Measurements from ENCODE around the gene EPHB1. TPM values are rescaled to one million over a fixed set of nuclear protein-coding genes. Genes with fewer than 3 reads are reported as not detected.

EPHB1 gene
- total RNA-seq, 1 experiment from 2014 or later, result 0.11 TPM

GRCh38 chr3:135158520-135158919 is 363.5 kb downstream of the EPHB1 start:
- no peak overlapping the region for H3K27ac ChIP-seq (ENCODE audit: low read depth, low read length, poor library complexity, severe bottlenecking)
- no TSS peak for BruUV-seq (replicated peaks)
- CTCF ChIA-PET, result no interaction called here

GRCh38 chr3:135159681-135160247 is 364.7 kb downstream of the EPHB1 start:
- no peak for DNase-seq (ENCODE audit: low spot score)
- H3K4me1 ChIP-seq (ENCODE audit: insufficient read depth, low read length, poor library complexity, severe bottlenecking), result no peaks in the 10 kb centered on the region
- CTCF ChIA-PET, result no interaction called here
- no peaks in the 10 kb centered on the region for H3K9me3 ChIP-seq (ENCODE audit: low read depth, low read length, poor library complexity, severe bottlenecking)
- H3K27ac ChIP-seq (ENCODE audit: low read depth, low read length, poor library complexity, severe bottlenecking), result no peak overlapping the region
- no peak overlapping the region for H3K4me3 ChIP-seq (ENCODE audit: low read depth, low read length, poor library complexity, severe bottlenecking)
- intact Hi-C loops (cut with micrococcal nuclease; ENCODE audit: unreplicated experiment), result no loop called here
- H3K36me3 ChIP-seq (ENCODE audit: insufficient read depth, low read length, poor library complexity, severe bottlenecking), result no peaks in the 10 kb centered on the region
- no peak for TF ChIP-seq EZH2 (IDR thresholded peaks at IDR 0.05; ENCODE audit: borderline replicate concordance, low read depth, low read length, poor library complexity, severe bottlenecking)
- TF ChIP-seq CTCF (conservative IDR thresholded peaks at IDR 0.05; ENCODE audit: low read depth, low read length), result no peak
- POLR2A ChIA-PET (ENCODE audit: low non-redundant PET), result no interaction called here
- no peaks in the 10 kb centered on the region for H3K27me3 ChIP-seq (replicated peaks; ENCODE audit: insufficient read depth, low read depth, low read length, poor library complexity)
- no TSS peak for BruUV-seq (replicated peaks)

More at GRCh38 chr3:135158520-135158919, 363.5 kb downstream of the EPHB1 start:
- H3K4me3 ChIP-seq (ENCODE audit: low read depth, low read length, poor library complexity, severe bottlenecking), result no peak overlapping the region
- no peak for DNase-seq (ENCODE audit: low spot score)
- no peaks in the 10 kb centered on the region for H3K9me3 ChIP-seq (ENCODE audit: low read depth, low read length, poor library complexity, severe bottlenecking)
- intact Hi-C loops (cut with micrococcal nuclease; ENCODE audit: unreplicated experiment), result no loop called here
- no peaks in the 10 kb centered on the region for H3K4me1 ChIP-seq (ENCODE audit: insufficient read depth, low read length, poor library complexity, severe bottlenecking)
- no peaks in the 10 kb centered on the region for H3K36me3 ChIP-seq (ENCODE audit: insufficient read depth, low read length, poor library complexity, severe bottlenecking)
- POLR2A ChIA-PET (ENCODE audit: low non-redundant PET), result no interaction called here
- H3K27me3 ChIP-seq (replicated peaks; ENCODE audit: insufficient read depth, low read depth, low read length, poor library complexity), result no peaks in the 10 kb centered on the region
- TF ChIP-seq EZH2 (IDR thresholded peaks at IDR 0.05; ENCODE audit: borderline replicate concordance, low read depth, low read length, poor library complexity, severe bottlenecking) (no peak), CTCF (conservative IDR thresholded peaks at IDR 0.05; ENCODE audit: low read depth, low read length) (no peak)

- Histone ChIP-seq H3K36me3 (ENCODE audit: insufficient read depth, low read length, poor library complexity, severe bottlenecking) (no peaks in the 10 kb centered on the region), H3K4me3 (ENCODE audit: low read depth, low read length, poor library complexity, severe bottlenecking) (no peak overlapping the region), H3K27ac (ENCODE audit: low read depth, low read length, poor library complexity, severe bottlenecking) (no peak overlapping the region), H3K9me3 (ENCODE audit: low read depth, low read length, poor library complexity, severe bottlenecking) (no peaks in the 10 kb centered on the region), H3K4me1 (ENCODE audit: insufficient read depth, low read length, poor library complexity, severe bottlenecking) (no peaks in the 10 kb centered on the region), H3K27me3 (replicated peaks; ENCODE audit: insufficient read depth, low read depth, low read length, poor library complexity) (no peaks in the 10 kb centered on the region)
- intact Hi-C loops (cut with micrococcal nuclease; ENCODE audit: unreplicated experiment), result no loop called here
- TF ChIP-seq EZH2 (IDR thresholded peaks at IDR 0.05; ENCODE audit: borderline replicate concordance, low read depth, low read length, poor library complexity, severe bottlenecking) (no peak), CTCF (conservative IDR thresholded peaks at IDR 0.05; ENCODE audit: low read depth, low read length) (no peak)
- no TSS peak for BruUV-seq (replicated peaks)
- ChIA-PET POLR2A (ENCODE audit: low non-redundant PET) (no interaction called here), CTCF (no interaction called here)
- DNase-seq (ENCODE audit: low spot score), result no peak
These were observed 366.4 kb downstream of the EPHB1 start for GRCh38 chr3:135161425-135161824.

All from A673 (cell line).